MM.1S (cell line): Measurements from ENCODE around the gene TRAPPC3.

Experiments
- EZH2 ChIP-seq: fragments of 300-600 bp; sonication (generic); optimal IDR thresholded peaks from 2 replicates; pipeline ENCODE3; 2017; ENCODE audit warnings: low read depth, mild to moderate bottlenecking, antibody characterized with exemption, low read length, mixed read lengths
- EZH2phosphoT487 ChIP-seq: fragments of 300-600 bp; sonication (generic); IDR thresholded peaks from 2 replicates; pipeline ENCODE4 v1.6.1; 2018; ENCODE audit warnings: antibody characterized with exemption, low read length
- TF ChIP-seq, protein P1 (sequence below): fragments of 300-600 bp; sonication (generic); IDR thresholded peaks from 2 replicates; pipeline ENCODE4 v1.5.1; 2016; ENCODE audit warnings: antibody characterized with exemption, low read length, mixed read lengths

DNA sequence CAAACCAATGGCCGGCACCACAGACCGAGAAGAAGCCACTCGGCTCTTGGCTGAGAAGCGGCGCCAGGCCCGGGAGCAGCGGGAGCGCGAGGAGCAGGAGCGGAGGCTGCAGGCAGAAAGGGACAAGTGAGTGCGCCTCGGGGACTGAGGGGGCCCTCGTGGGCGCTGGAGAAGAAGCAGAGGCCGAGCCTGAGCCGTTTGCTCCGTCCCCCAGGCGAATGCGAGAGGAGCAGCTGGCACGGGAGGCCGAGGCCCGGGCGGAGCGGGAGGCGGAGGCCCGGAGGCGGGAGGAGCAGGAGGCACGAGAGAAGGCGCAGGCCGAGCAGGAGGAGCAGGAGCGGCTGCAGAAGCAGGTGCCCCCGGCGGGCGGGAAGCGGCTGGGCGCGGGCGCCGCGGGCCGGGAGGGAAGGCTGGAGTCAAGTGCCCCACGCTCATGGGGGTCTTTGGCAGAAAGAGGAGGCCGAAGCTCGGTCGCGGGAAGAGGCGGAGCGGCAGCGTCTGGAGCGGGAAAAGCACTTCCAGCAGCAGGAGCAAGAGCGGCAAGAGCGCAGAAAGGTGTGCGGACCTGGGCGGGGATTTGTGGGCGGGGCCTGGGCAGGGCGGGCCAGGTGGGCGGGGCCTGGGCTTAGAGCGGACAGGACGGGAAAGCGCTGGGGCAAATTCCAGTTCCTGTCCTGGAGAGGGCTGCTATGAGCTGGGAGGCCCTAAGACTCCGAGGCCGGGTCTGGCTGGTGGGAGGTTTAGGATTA lies 29.4 kb upstream of the TRAPPC3 start:
- TF ChIP-seq, protein P1, sequence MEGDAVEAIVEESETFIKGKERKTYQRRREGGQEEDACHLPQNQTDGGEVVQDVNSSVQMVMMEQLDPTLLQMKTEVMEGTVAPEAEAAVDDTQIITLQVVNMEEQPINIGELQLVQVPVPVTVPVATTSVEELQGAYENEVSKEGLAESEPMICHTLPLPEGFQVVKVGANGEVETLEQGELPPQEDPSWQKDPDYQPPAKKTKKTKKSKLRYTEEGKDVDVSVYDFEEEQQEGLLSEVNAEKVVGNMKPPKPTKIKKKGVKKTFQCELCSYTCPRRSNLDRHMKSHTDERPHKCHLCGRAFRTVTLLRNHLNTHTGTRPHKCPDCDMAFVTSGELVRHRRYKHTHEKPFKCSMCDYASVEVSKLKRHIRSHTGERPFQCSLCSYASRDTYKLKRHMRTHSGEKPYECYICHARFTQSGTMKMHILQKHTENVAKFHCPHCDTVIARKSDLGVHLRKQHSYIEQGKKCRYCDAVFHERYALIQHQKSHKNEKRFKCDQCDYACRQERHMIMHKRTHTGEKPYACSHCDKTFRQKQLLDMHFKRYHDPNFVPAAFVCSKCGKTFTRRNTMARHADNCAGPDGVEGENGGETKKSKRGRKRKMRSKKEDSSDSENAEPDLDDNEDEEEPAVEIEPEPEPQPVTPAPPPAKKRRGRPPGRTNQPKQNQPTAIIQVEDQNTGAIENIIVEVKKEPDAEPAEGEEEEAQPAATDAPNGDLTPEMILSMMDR, result no peak
- TF ChIP-seq EZH2 (no peak), EZH2phosphoT487 (no peak)
